PFSK-1 (cell line): ENCODE results near the gene DYNC1H1.

Experiments used
- FOXP2 ChIP-seq: optimal IDR thresholded peaks from 2 replicates; pipeline ENCODE3; 2011; ENCODE audit warnings: borderline replicate concordance, control low read depth, inconsistent platforms; ENCODE audit not compliant: insufficient read depth; ENCODE audit errors: extremely low read length, extremely low read depth
- POLR2AphosphoS5 ChIP-seq: IDR thresholded peaks from 2 replicates; pipeline ENCODE4 v1.6.1; 2012; ENCODE audit warnings: low read depth, mild to moderate bottlenecking, control low read depth, low read length, moderate library complexity
- SIN3A ChIP-seq: IDR thresholded peaks from 2 replicates; pipeline ENCODE4 v1.6.1; 2012; ENCODE audit warnings: mild to moderate bottlenecking, low read length, moderate library complexity, borderline replicate concordance; ENCODE audit not compliant: insufficient read depth
- TAF1 ChIP-seq: IDR thresholded peaks from 2 replicates; pipeline ENCODE4 v1.6.1; 2012; ENCODE audit warnings: low read length, control low read depth, borderline replicate concordance; ENCODE audit not compliant: insufficient read depth
- TF ChIP-seq, protein P1 (sequence below), 2 experiments: IDR thresholded peaks; 2 replicates each; pipeline versions ENCODE4 v1.6.1 to v1.8.0; 2011 to 2012; ENCODE audit warnings: low read depth in 2 of 2, low read length in 2 of 2, control low read depth in 1 of 2, inconsistent platforms in 1 of 2, mild to moderate bottlenecking in 1 of 2, moderate library complexity in 1 of 2; ENCODE audit not compliant: insufficient read depth in 1 of 2

The DYNC1H1 gene

DNA sequence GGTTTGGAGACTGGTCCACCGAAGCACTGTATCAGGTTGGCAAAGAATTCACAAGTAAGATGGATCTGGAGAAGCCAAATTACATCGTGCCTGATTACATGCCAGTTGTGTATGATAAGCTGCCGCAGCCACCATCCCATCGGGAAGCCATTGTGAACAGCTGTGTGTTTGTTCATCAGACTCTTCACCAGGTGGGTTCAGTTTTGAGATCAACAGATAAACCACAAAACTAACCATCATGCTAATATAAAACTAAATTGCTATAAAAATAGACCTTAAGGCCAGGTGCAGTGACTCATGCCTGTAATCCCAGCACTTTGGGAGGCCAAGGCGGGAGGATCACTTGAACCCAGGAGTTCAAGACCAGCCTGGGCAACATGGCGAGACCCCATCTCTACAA, 63.6 kb downstream of the DYNC1H1 start:
- TF ChIP-seq POLR2AphosphoS5, result no peak
- TF ChIP-seq FOXP2, result no peak
- TF ChIP-seq TAF1, result no peak
- TF ChIP-seq, protein P1, sequence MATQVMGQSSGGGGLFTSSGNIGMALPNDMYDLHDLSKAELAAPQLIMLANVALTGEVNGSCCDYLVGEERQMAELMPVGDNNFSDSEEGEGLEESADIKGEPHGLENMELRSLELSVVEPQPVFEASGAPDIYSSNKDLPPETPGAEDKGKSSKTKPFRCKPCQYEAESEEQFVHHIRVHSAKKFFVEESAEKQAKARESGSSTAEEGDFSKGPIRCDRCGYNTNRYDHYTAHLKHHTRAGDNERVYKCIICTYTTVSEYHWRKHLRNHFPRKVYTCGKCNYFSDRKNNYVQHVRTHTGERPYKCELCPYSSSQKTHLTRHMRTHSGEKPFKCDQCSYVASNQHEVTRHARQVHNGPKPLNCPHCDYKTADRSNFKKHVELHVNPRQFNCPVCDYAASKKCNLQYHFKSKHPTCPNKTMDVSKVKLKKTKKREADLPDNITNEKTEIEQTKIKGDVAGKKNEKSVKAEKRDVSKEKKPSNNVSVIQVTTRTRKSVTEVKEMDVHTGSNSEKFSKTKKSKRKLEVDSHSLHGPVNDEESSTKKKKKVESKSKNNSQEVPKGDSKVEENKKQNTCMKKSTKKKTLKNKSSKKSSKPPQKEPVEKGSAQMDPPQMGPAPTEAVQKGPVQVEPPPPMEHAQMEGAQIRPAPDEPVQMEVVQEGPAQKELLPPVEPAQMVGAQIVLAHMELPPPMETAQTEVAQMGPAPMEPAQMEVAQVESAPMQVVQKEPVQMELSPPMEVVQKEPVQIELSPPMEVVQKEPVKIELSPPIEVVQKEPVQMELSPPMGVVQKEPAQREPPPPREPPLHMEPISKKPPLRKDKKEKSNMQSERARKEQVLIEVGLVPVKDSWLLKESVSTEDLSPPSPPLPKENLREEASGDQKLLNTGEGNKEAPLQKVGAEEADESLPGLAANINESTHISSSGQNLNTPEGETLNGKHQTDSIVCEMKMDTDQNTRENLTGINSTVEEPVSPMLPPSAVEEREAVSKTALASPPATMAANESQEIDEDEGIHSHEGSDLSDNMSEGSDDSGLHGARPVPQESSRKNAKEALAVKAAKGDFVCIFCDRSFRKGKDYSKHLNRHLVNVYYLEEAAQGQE (IDR thresholded peaks at IDR 0.05; ENCODE audit: insufficient read depth in 1 of 2, low read depth in 2 of 2, low read length in 2 of 2), result no peak
- no peak for TF ChIP-seq SIN3A

DNA sequence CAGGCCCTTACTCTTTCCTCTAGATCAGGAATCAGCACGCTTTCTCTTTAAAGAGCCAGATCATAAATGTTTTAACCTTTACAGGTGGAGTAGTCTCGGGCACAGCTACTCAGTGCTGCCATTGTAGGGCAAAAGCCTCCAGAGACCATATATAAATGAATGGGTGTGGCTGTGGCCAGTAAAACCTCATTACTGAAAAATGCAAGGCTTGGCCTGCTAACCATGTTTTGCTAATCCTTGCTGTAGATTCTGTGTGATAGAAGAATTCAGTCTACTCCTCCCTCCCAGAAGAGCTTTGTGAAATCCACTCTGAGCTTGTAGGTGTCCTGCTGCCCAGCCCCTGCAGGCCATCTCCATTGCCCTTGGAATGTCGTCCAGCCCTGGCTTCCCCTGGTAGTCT, 64.4 kb downstream of the DYNC1H1 start:
- TF ChIP-seq POLR2AphosphoS5 (no peak), SIN3A (no peak), TAF1 (no peak), FOXP2 (no peak)
- TF ChIP-seq, protein P1 (IDR thresholded peaks at IDR 0.05; ENCODE audit: insufficient read depth in 1 of 2, low read depth in 2 of 2, low read length in 2 of 2), result no peak

DNA sequence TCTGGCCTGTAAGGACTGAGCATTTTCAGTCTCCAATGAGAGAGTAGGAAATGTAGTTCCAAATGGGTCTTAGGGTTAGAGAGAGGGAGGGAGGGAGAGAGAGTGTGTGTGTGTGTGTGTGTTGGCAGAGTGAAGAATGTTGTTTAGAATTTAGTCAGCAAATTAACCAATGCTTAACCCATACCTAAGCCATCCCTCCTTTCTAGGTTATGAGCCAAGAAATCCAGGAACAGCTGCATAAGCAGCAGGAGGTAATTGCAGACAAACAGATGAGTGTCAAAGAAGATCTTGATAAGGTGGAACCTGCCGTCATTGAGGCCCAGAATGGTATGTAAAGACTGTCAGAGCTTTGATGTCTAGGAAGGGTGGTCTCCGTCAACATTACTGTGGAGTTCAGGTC, 65.6 kb downstream of the DYNC1H1 start:
- TF ChIP-seq TAF1 (no peak), SIN3A (no peak), FOXP2 (no peak), POLR2AphosphoS5 (no peak)
- TF ChIP-seq, protein P1 (IDR thresholded peaks at IDR 0.05; ENCODE audit: insufficient read depth in 1 of 2, low read depth in 2 of 2, low read length in 2 of 2), result no peak

DNA sequence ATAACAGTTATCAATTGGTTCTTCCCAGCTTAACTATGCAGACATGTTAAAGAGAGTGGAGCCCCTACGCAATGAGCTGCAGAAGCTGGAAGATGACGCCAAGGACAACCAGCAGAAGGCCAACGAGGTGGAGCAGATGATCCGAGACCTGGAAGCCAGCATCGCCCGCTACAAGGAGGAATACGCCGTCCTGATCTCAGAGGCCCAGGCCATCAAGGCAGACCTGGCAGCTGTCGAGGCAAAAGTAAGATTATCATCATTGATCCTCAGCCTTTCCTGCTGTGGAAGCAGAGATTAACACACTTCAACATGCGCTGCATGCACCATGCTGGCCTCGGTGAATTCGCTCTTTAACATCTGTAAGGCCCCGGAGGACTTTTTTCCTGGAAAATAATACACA, 68.9 kb downstream of the DYNC1H1 start:
- TF ChIP-seq POLR2AphosphoS5 (no peak), FOXP2 (no peak), TAF1 (no peak), SIN3A (no peak)
- TF ChIP-seq, protein P1 (IDR thresholded peaks at IDR 0.05; ENCODE audit: insufficient read depth in 1 of 2, low read depth in 2 of 2, low read length in 2 of 2), result no peak

DNA sequence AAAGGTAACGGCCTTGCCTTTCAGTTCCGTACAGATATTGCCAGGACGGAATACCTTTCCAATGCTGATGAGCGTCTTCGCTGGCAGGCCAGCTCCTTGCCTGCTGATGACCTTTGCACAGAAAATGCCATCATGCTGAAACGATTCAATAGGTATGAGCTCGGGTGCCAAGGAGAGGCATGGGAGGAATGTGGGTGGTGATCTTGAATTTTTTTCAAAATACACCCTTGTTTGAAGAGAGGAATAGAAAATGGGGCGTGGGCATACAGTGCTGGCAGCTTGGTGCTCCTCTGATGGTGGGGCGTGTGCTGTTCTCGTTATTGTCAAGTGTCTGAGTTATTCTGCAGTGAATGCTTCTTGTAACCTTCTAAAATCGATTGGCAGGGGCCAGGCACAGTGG, 69.9 kb downstream of the DYNC1H1 start:
- TF ChIP-seq POLR2AphosphoS5, result no peak
- TF ChIP-seq SIN3A, result no peak
- no peak for TF ChIP-seq FOXP2
- TF ChIP-seq TAF1, result no peak
- TF ChIP-seq, protein P1 (IDR thresholded peaks at IDR 0.05; ENCODE audit: insufficient read depth in 1 of 2, low read depth in 2 of 2, low read length in 2 of 2), result no peak
